HepG2 (cell line): ENCODE measurements around the gene LIM2. TPM values are rescaled to one million over a fixed set of nuclear protein-coding genes. Genes with fewer than 3 reads are reported as not detected.

Experiments used
- AKAP8 ChIP-seq: sonication (generic); formaldehyde crosslinking; IDR thresholded peaks from 2 replicates; pipeline ENCODE4 v1.5.1; 2020; ENCODE audit warnings: mild to moderate bottlenecking, missing genetic modification reagents
- ARNT2 ChIP-seq: sonication (generic); formaldehyde crosslinking; IDR thresholded peaks from 2 replicates; pipeline ENCODE4 v1.8.0; 2022; ENCODE audit warnings: mild to moderate bottlenecking, low read depth, missing genetic modification reagents, moderate library complexity
- CHD2 ChIP-seq: IDR thresholded peaks from 2 replicates; pipeline ENCODE4 v1.6.1; 2011; ENCODE audit warnings: low read depth, low read length, improper control_type of control experiment
- FOSL1 ChIP-seq: sonication (generic); formaldehyde crosslinking; IDR thresholded peaks from 2 replicates; pipeline ENCODE4 v1.9.0; 2021; ENCODE audit warnings: missing genetic modification reagents, borderline replicate concordance
- GTF3A ChIP-seq: sonication (generic); formaldehyde crosslinking; conservative IDR thresholded peaks from 2 replicates; pipeline ENCODE4 v1.4.0; 2020; ENCODE audit warnings: mild to moderate bottlenecking, missing genetic modification reagents
- HCFC1 ChIP-seq: fragments of 150-350 bp; IDR thresholded peaks from 2 replicates; pipeline ENCODE4 v1.6.1; 2014; ENCODE audit warnings: low read depth, low read length
- HNRNPH1 ChIP-seq: fragments of 200-400 bp; formaldehyde crosslinking; optimal IDR thresholded peaks from 2 replicates; pipeline ENCODE3; 2017; ENCODE audit warnings: mild to moderate bottlenecking, low read depth, low read length
- KDM2A ChIP-seq: sonication (generic); formaldehyde crosslinking; IDR thresholded peaks from 2 replicates; pipeline ENCODE4 v1.4.0; 2020; ENCODE audit warnings: low read depth, missing genetic modification reagents, borderline replicate concordance
- MXD4 ChIP-seq: IDR thresholded peaks from 2 replicates; pipeline ENCODE4 v1.6.1; 2016; ENCODE audit warnings: mild to moderate bottlenecking, missing biosample characterization, missing genetic modification reagents
- NFYB ChIP-seq: sonication (generic); formaldehyde crosslinking; IDR thresholded peaks from 2 replicates; pipeline ENCODE4 v1.4.0; 2020; ENCODE audit warnings: missing genetic modification reagents
- PCBP2 ChIP-seq: fragments of 200-400 bp; formaldehyde crosslinking; optimal IDR thresholded peaks from 2 replicates; pipeline ENCODE3; 2018; ENCODE audit warnings: low read length, low read depth; ENCODE audit not compliant: poor library complexity, severe bottlenecking
- REL ChIP-seq: sonication (generic); formaldehyde crosslinking; conservative IDR thresholded peaks from 2 replicates; pipeline ENCODE4 v1.8.0; 2022; ENCODE audit warnings: mild to moderate bottlenecking, missing genetic modification reagents, moderate library complexity
- RFX3 ChIP-seq: IDR thresholded peaks from 2 replicates; pipeline ENCODE4 v1.6.1; 2016; ENCODE audit warnings: missing biosample characterization, missing genetic modification reagents
- SMAD3 ChIP-seq: sonication (generic); formaldehyde crosslinking; IDR thresholded peaks from 2 replicates; pipeline ENCODE4 v1.4.0; 2020; ENCODE audit warnings: missing genetic modification reagents
- SNAPC2 ChIP-seq: sonication (generic); formaldehyde crosslinking; IDR thresholded peaks from 2 replicates; pipeline ENCODE4 v1.8.1; 2022; ENCODE audit warnings: mild to moderate bottlenecking, missing genetic modification reagents
- SP1 ChIP-seq, 2 experiments: fragments of 450-650 bp in 1 of 2; sonication (generic) in 1 of 2; formaldehyde crosslinking in 1 of 2; IDR thresholded peaks; 2 replicates each; pipeline versions ENCODE4 v1.4.0 to v1.6.1; 2016 to 2020; ENCODE audit warnings: missing genetic modification reagents in 1 of 2
- SPEN ChIP-seq: sonication (generic); formaldehyde crosslinking; IDR thresholded peaks from 2 replicates; pipeline ENCODE4 v1.5.1; 2020; ENCODE audit warnings: low read depth, mild to moderate bottlenecking, missing genetic modification reagents
- ZNF205 ChIP-seq: IDR thresholded peaks from 2 replicates; pipeline ENCODE4 v1.6.1; 2018; ENCODE audit warnings: missing biosample characterization, missing genetic modification reagents
- ZNF235 ChIP-seq: sonication (generic); formaldehyde crosslinking; IDR thresholded peaks from 2 replicates; pipeline ENCODE4 v1.8.1; 2023; ENCODE audit warnings: mild to moderate bottlenecking, missing genetic modification reagents, borderline replicate concordance
- polyA plus RNA-seq, 8 experiments: library from polyadenylated mRNA; depleted of rRNA in 3 of 8; stranded (reverse) in 7 of 8; unstranded in 1 of 8; fragments of >200 nt; fragmentation: Illumina TruSeq in 4 of 8; extraction: Trizol in 4 of 8; gene quantifications; 2 replicates each; pipeline versions ENCODE4 v1.2.1 to v1.2.3, GENCODE V29; 2011 to 2016; ENCODE audit warnings: low read depth in 4 of 8, missing spikeins in 1 of 8, mixed read lengths in 1 of 8; ENCODE audit not compliant: insufficient read depth in 1 of 8
- total RNA-seq, 5 experiments: library from RNA; depleted of rRNA; stranded (reverse); fragments of >200 nt; fragmentation: Illumina TruSeq; extraction: Trizol; gene quantifications; 2 replicates each; pipeline ENCODE4 v1.2.3, GENCODE V29; 2016; ENCODE audit warnings: low read depth in 1 of 5
- TF ChIP-seq, protein P1 (sequence below): sonication (generic); formaldehyde crosslinking; IDR thresholded peaks from 2 replicates; pipeline ENCODE4 v1.5.0; 2020; ENCODE audit warnings: mild to moderate bottlenecking, missing genetic modification reagents, moderate library complexity
- TF ChIP-seq, protein P2 (sequence below): sonication (generic); formaldehyde crosslinking; IDR thresholded peaks from 2 replicates; pipeline ENCODE4 v1.4.0; 2020; ENCODE audit warnings: missing genetic modification reagents, borderline replicate concordance
- TF ChIP-seq, protein P3 (sequence below): sonication (generic); formaldehyde crosslinking; IDR thresholded peaks from 2 replicates; pipeline ENCODE4 v1.4.0; 2020; ENCODE audit warnings: missing genetic modification reagents

The LIM2 gene
- total and polyA plus RNA-seq, 2 of the 13 experiments (the other 11 are each of a cell fraction or from before 2014, with no cell fraction given) = 1.3 TPM; not detected in 1

DNA sequence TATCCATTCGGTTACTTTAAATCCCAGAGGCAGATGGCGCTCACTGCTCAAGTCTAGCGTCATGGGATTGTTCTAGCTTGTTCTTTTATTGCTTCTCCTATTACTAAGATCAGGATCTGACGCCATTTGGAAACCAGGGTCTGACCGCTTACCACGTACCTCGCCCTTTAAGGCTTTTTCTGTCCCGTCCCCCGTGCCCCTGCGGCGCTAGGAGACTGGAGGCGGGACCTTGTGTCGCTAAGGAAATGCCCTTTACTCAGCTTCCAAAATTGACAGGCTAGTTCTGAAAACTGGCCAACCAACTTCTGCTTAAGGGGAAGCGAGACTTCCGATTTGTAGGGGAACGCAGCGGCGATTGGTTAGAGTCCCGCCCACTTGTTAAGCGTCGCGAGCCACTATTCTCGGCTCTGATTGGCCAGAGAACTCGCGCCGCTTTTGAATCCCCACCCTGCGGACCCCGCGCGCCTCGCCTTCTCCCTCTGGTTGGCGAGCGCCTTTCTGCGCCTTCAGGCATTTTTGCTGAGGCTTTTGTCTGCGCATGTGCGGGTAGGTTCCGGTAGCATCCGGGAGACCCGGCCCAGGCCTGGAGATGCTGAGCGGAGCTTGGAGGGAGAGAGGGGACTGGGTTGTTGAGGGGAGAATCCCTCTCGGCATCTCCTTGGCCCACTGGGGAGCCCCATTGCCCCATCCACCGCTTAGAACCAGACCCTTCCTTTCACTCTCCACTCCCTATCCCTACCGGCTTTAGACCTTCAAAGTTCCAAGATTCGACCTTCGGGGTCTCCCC is 6.5 kb upstream of the LIM2 start (continued):
- TF ChIP-seq KDM2A (CRISPR knock-in tag) (peak; percentile 62; the same call in 1 of the 2 replicates), RFX3 (CRISPR knock-in tag) (peak; percentile 83), SPEN (CRISPR knock-in tag) (peak; percentile 66), SNAPC2 (peak; percentile 71; the same call in 1 of the 2 replicates), ZNF205 (CRISPR knock-in tag) (no peak), NFYB (CRISPR knock-in tag) (peak; percentile 94), AKAP8 (no peak), GTF3A (CRISPR knock-in tag) (no peak), HNRNPH1 (no peak), ZNF235 (CRISPR knock-in tag) (peak; percentile 67; the same call in 1 of the 2 replicates), CHD2 (peak; percentile 87), REL (CRISPR knock-in tag) (0 out of 2 replicates have a peak, but pooled peaks have one; percentile 90), HCFC1 (peak; percentile 9; the same call in 1 of the 2 replicates), MXD4 (peak; percentile 65), ARNT2 (CRISPR knock-in tag) (peak; percentile 93), SMAD3 (peak; percentile 40; the same call in 1 of the 2 replicates), SP1 (IDR thresholded peaks at IDR 0.05) (no peak), SP1 (CRISPR knock-in tag; IDR thresholded peaks at IDR 0.05) (peak; percentile 78), FOSL1 (CRISPR knock-in tag) (no peak), PCBP2 (no peak)
- TF ChIP-seq, protein P1, sequence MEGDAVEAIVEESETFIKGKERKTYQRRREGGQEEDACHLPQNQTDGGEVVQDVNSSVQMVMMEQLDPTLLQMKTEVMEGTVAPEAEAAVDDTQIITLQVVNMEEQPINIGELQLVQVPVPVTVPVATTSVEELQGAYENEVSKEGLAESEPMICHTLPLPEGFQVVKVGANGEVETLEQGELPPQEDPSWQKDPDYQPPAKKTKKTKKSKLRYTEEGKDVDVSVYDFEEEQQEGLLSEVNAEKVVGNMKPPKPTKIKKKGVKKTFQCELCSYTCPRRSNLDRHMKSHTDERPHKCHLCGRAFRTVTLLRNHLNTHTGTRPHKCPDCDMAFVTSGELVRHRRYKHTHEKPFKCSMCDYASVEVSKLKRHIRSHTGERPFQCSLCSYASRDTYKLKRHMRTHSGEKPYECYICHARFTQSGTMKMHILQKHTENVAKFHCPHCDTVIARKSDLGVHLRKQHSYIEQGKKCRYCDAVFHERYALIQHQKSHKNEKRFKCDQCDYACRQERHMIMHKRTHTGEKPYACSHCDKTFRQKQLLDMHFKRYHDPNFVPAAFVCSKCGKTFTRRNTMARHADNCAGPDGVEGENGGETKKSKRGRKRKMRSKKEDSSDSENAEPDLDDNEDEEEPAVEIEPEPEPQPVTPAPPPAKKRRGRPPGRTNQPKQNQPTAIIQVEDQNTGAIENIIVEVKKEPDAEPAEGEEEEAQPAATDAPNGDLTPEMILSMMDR (CRISPR knock-in tag) = no peak; the same call in 1 of the 2 replicates
- TF ChIP-seq, protein P2, sequence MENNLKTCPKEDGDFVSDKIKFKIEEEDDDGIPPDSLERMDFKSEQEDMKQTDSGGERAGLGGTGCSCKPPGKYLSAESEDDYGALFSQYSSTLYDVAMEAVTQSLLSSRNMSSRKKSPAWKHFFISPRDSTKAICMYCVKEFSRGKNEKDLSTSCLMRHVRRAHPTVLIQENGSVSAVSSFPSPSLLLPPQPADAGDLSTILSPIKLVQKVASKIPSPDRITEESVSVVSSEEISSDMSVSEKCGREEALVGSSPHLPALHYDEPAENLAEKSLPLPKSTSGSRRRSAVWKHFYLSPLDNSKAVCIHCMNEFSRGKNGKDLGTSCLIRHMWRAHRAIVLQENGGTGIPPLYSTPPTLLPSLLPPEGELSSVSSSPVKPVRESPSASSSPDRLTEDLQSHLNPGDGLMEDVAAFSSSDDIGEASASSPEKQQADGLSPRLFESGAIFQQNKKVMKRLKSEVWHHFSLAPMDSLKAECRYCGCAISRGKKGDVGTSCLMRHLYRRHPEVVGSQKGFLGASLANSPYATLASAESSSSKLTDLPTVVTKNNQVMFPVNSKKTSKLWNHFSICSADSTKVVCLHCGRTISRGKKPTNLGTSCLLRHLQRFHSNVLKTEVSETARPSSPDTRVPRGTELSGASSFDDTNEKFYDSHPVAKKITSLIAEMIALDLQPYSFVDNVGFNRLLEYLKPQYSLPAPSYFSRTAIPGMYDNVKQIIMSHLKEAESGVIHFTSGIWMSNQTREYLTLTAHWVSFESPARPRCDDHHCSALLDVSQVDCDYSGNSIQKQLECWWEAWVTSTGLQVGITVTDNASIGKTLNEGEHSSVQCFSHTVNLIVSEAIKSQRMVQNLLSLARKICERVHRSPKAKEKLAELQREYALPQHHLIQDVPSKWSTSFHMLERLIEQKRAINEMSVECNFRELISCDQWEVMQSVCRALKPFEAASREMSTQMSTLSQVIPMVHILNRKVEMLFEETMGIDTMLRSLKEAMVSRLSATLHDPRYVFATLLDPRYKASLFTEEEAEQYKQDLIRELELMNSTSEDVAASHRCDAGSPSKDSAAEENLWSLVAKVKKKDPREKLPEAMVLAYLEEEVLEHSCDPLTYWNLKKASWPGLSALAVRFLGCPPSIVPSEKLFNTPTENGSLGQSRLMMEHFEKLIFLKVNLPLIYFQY (CRISPR knock-in tag) = 0 out of 2 replicates have a peak, but pooled peaks have one; percentile 39
- TF ChIP-seq, protein P3, sequence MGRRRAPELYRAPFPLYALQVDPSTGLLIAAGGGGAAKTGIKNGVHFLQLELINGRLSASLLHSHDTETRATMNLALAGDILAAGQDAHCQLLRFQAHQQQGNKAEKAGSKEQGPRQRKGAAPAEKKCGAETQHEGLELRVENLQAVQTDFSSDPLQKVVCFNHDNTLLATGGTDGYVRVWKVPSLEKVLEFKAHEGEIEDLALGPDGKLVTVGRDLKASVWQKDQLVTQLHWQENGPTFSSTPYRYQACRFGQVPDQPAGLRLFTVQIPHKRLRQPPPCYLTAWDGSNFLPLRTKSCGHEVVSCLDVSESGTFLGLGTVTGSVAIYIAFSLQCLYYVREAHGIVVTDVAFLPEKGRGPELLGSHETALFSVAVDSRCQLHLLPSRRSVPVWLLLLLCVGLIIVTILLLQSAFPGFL (CRISPR knock-in tag) = no peak
